G401.6 (cell line): ENCODE measurements around the gene ZNF358.

Experiments
- FAIRE-seq: peaks from 2 replicates; lab custom pipeline; 2012; peaks lifted over from hg19 to GRCh38; lab: Jason Lieb, UNC

ZNF358 gene

GRCh38 chr19:7515645-7516151 lies at the start of gene ZNF358:
Gene ZNF358, plus strand, starts transcription at chr19:7516103. Its CDS starts 3,140 bp downstream, at chr19:7519243.
- no peak for FAIRE-seq

- no peak for FAIRE-seq
Measured at GRCh38 chr19:7467009-7467989, 48.6 kb upstream of the ZNF358 start.

- FAIRE-seq: no peak
Measured at GRCh38 chr19:7468840-7469239, 47.1 kb upstream of the ZNF358 start.

- no peak for FAIRE-seq
Measured at GRCh38 chr19:7469669-7470285, 46.1 kb upstream of the ZNF358 start.

DNA sequence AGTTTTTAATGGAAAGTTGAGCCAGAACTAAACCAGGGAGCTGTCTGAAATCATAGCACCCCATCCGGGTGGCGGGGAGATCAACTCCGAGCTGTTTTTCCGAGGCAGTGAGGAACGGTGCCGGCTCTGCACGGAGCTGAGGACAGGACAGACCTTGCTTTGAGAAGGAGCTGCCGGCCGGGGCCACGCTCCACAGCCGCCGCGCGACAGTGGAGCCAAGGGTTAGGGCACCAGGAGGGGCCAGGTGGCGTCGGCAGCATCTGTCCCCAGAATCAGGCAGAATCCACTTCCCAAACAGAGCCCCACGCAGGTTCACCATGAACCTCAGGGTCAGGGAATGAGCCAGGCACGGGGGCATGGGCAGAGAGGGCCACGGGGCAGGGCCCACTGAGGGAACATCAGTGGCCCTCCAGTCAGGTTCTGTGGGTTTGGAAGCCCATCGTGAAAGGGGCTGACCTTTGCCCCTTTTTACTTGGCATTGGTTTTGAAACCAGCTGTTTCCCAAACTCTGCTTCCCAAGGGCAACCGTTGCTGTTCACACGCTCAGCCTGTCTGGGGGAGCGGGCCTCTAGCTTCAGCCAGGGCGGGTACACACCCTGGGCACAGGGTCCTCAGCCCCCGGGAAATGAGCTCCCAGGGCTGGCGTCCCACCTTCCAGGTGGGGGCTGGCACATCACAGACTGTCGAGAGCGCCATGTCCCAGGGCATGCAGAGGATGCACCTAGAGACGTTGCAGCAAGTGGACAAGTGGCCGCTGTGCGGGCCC lies 45.2 kb upstream of the ZNF358 start:
- no peak for FAIRE-seq

DNA sequence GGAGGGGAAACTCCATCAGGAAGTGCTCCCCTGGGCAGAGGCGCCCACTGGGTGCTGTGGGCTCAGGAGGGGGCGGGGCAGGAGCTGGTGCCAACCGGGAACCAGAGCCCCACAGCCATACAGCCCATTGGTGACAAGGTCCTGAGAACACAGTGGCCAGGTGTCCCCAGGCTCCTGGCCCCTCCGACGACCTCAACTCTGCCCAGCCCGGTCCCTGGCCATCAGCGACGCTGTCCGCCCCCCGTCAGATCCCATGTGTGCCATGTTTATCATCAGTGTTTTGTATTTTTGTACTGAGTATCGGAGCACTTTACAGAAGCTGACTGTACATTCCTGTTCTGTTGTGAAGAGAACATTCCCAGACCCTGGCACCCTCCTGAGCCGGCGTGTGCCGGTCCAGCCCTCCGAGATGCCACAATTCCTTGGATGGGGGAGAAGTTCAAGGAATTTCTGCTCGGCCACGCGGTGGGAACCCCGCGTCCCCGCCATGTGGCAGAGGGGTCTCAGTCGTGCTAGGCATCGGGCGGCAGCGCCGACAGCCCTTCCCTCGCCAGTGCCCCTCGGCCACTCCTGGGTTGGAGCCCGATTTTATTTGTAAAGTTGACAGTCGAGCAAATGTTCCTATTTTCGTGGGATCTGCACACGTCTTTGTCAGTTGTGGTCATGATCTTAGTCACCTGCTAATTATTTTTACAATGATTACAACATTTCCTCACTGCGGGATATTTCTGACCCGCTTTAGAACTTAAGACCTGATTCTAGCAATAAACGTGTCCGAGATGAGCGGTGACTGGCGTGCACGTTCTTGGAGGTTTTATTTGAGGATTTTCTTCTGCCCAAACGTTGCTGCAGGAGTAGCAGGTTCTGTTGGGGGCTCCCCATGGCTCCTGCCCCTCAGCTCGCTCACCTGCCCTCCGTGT lies 43.9 kb upstream of the ZNF358 start:
- FAIRE-seq: no peak

DNA sequence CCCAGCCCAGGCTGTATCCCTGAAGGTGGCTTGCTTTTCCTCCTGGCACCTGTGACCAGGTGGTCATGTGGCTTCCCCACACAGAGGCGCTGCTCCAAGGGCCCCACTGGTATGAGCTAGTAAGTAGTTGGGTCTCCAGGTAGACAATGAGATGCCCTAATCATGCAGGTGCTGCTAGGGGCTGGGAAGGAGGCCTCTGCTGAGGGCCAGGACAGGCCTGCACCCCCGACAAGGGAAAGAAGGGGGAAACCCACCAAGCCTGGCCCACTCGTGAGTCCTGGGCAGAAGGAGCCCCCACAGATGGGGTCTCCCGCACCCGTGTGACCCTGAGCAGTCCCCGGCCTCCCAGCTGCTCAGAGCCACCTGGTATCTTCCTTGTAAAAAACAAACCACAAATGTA lies 40.2 kb upstream of the ZNF358 start:
- FAIRE-seq: no peak

DNA sequence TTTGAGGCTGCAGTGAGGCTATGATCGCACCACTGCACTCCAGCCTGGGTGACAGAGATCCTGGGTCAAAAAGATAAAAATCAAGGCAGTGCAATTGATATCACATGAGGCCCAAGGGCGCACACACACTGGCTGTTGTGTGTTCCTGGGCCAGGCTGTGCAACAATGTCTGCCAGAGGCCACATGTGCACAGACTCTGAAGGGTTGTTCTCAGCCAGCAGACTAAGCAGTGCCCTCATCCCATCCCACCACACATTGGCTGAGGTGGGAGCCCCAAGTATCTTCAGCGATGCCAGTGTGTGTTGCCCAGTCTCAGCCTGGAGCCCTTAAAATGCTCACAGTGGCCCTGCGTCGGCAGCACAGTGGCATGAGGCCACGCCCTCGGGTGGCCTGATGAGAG lies 39.7 kb upstream of the ZNF358 start:
- FAIRE-seq: no peak

DNA sequence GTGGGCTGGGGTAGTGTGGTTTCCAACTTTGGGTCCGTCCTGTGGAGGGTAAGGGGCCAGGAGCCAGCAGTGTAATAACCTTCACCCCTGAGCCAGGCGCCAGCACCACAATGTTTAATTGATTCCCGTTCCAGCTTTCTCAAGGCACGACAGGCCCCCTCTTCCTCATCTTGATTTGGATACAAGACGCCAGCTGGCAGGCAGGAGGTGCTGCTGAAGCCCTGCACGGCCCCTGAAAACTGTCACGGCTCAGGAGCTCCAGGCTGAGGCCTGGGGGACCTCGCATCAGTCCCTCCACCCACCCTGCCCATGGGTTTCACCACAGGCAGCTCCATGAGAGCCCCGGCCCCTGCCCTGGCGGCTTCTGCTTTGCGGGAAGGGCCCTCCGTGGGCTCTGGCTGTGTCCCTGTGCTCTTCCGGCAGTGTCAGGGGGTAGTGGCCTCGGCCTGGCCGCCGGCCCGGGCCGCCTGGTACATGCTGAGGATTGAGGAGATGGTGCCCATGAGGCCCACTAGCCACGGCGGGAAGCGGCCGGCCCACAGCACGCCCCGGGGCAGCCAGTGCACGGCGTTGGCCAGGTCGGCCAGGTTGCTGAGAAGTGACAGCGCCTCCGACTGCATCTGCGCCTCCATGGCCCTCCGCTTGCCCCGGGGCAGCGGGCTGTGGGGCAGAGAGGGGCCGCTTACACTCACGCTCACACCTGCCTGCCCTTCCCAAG lies 39.0 kb upstream of the ZNF358 start:
- no peak for FAIRE-seq

GRCh38 chr19:7477758-7478157 lies 38.1 kb upstream of the ZNF358 start:
- no peak for FAIRE-seq

GRCh38 chr19:7478173-7478842 lies 37.6 kb upstream of the ZNF358 start:
- no peak for FAIRE-seq

DNA sequence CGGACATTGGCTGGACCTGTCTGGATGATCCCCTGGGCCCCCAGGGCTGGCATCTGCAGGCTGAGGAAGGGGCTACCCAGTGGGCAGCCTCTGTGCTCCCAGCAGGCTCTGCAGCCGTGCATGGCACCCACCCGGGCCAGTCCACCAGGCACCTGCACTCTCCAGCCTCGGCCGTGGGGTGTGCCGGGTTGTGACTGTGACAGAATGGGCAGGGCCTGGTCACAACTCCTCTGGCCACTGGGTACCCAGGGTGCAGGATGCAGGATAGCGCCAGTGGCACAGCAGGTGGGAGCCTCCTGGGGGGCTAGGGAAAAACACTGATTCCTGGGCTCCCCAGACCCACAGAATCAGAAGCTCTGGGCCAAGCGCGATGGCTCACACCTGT lies 37.1 kb upstream of the ZNF358 start:
- FAIRE-seq: no peak

DNA sequence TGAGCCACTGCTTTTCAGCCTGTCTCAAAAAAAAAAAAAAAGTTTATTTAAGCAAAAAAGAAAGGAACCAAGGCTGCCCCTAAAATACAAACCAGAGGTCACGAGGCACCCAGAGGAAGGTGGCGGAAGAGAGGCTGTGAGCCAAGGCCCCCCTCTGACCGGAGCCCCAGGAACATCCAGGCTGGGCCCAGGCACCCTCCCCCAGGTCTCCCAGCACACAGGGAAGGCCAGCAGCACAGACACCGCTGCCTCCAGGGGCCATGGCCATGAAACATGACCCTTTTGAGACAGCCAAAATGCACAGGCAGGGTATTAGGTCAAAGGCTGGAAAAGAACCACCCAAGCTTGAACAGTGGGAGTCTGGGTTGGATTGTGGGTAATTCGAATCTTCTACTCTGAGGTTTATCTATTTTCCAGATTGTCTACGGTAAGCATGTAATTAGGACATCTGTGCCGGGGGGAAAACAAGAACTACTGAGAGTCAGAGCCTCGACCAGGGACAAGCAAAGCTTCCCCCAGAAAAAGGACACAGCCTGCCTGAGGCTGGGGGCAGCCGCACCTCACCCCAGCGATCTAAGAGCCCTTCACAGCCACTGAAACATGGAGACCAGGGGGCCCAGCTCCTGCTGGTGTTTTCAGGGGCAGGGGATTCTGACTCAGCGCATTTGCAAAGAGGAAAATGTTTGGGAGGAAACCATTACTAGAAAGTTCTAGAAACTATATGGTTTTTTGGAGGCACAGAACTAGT lies 35.5 kb upstream of the ZNF358 start:
- no peak for FAIRE-seq

- no peak for FAIRE-seq
Measured at GRCh38 chr19:7480970-7481255, 35.0 kb upstream of the ZNF358 start.

DNA sequence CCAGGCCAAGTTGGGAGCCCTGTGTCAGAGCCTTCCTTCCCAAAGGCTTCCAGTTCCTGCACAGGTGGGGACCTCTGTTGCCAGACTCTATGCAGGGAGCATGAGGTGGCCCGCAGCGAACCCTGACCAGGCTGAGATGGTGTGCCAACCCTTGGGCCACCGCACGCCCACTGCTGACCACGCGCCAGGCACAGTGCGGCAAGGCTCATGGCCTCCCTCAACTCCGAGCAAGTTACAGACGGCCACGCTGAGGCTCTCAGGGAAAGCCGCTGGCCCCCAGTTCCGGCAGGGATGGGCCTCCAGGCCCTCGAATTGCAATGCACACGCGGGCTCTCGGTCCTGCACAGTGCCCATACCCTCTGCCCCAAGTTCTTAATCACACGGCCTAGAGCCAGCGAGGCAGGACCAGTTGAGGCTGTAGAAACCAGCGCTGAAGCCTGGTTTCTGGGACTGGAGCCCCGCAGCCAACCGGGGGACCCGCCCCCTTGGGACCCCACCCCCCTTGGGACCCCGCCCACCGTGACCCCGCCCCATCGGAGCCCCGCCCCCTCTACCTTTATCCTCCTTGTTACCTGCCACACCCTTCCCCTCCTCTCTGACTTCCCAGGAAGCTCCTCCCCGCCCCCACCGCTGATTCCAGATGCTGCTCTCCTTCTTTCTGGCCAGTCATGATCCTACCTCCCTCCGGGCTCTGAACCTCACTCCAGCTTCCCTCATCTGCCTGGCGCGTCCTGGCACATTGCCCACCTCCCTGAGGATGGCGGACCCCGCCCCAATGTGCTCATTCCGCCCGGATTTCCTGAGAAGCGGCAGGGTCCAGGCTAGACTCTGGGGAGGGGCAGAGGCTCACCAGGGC lies 33.1 kb upstream of the ZNF358 start:
- no peak for FAIRE-seq

- FAIRE-seq: no peak
Measured at GRCh38 chr19:7483720-7484201, 32.1 kb upstream of the ZNF358 start.

- FAIRE-seq: no peak
Measured at GRCh38 chr19:7486923-7487322, 29.0 kb upstream of the ZNF358 start.

GRCh38 chr19:7488736-7489353 lies 27.1 kb upstream of the ZNF358 start, which contains the start of gene PEX11G:
Gene PEX11G, minus strand, starts transcription at chr19:7489035. Its CDS starts 25 bp downstream, at chr19:7489010.
- FAIRE-seq: no peak
